Neutrophil (primary cell): Measurements from ENCODE around the gene MBD6.
"Not testable (repeated sequence)": the region's sequence is repeated elsewhere in the genome, so short reads cannot be mapped to it uniquely, and the experiment has no call there.

Experiments used
- H3K27ac ChIP-seq: fragments of 200-600 bp; sonication (generic); 2 replicates; pipeline ENCODE4 v1.5.1; 2016; ENCODE audit warnings: mild to moderate bottlenecking, moderate library complexity
- H3K27me3 ChIP-seq: fragments of 200-600 bp; sonication (generic); 2 replicates; pipeline ENCODE4 v1.6.0; 2016; ENCODE audit warnings: mild to moderate bottlenecking
- H3K36me3 ChIP-seq: fragments of 200-600 bp; sonication (generic); 2 replicates; pipeline ENCODE4 v1.5.1; 2017
- H3K4me1 ChIP-seq, 2 experiments: fragments of 200-600 bp in 1 of 2; sonication (generic) in 1 of 2; 1 replicate in 1 of 2; 2 replicates in 1 of 2; pipeline versions ENCODE4 v1.5.1 to v1.6.1; 2013 to 2016; ENCODE audit warnings: low read depth in 1 of 2, low read length in 1 of 2, mild to moderate bottlenecking in 1 of 2, moderate library complexity in 1 of 2; ENCODE audit not compliant: control insufficient read depth in 1 of 2, insufficient read depth in 1 of 2
- H3K4me3 ChIP-seq, 2 experiments: fragments of 200-600 bp in 1 of 2; sonication (generic) in 1 of 2; 1 replicate in 1 of 2; 2 replicates in 1 of 2; pipeline ENCODE4 v1.5.1; 2013 to 2016; ENCODE audit warnings: low read depth in 1 of 2, low read length in 1 of 2, mild to moderate bottlenecking in 1 of 2, moderate library complexity in 1 of 2
- H3K9me3 ChIP-seq: fragments of 200-600 bp; sonication (generic); 2 replicates; pipeline ENCODE4 v1.5.1; 2016
- CTCF ChIP-seq: fragments of 200-600 bp; sonication (generic); IDR thresholded peaks from 2 replicates; pipeline ENCODE4 v1.5.1; 2016; ENCODE audit warnings: antibody characterized with exemption

MBD6 gene

GRCh38 chr12:57490126-57490525 lies 32.5 kb upstream of the MBD6 start:
- Histone ChIP-seq H3K4me3 (no peak overlapping the region), H3K4me1 (peaks cover 19% of the 10 kb centered on the region in 2 experiments), H3K36me3 (peaks cover 50% of the 10 kb centered on the region), H3K9me3 (no peaks in the 10 kb centered on the region), H3K27me3 (no peaks in the 10 kb centered on the region), H3K27ac (no peak overlapping the region)
- TF ChIP-seq CTCF: no peak

GRCh38 chr12:57491393-57492280 lies 31.0 kb upstream of the MBD6 start:
- Histone ChIP-seq H3K4me1 (peaks cover 19% of the 10 kb centered on the region in 2 experiments), H3K27me3 (no peaks in the 10 kb centered on the region), H3K4me3 (no peak overlapping the region), H3K9me3 (no peaks in the 10 kb centered on the region), H3K36me3 (peaks cover 61% of the 10 kb centered on the region), H3K27ac (no peak overlapping the region)
- no peak for TF ChIP-seq CTCF

- not testable (repeated sequence) for H3K27ac ChIP-seq, H3K27me3 ChIP-seq, H3K4me1 ChIP-seq, H3K9me3 ChIP-seq, H3K4me3 ChIP-seq
- H3K36me3 ChIP-seq: peaks cover 71% of the 10 kb centered on the region
Observed at GRCh38 chr12:57495051-57495701, 27.4 kb upstream of the MBD6 start.

GRCh38 chr12:57496822-57497221 lies 25.8 kb upstream of the MBD6 start:
- Histone ChIP-seq H3K4me3 (no peak overlapping the region), H3K36me3 (peaks cover 71% of the 10 kb centered on the region), H3K4me1 (peaks cover 16 to 18% of the 10 kb centered on the region in 2 experiments), H3K9me3 (no peaks in the 10 kb centered on the region), H3K27me3 (no peaks in the 10 kb centered on the region), H3K27ac (no peak overlapping the region)
- no peak for TF ChIP-seq CTCF

GRCh38 chr12:57497223-57498131 lies 25.1 kb upstream of the MBD6 start:
- no peaks in the 10 kb centered on the region for H3K27me3 ChIP-seq
- no peaks in the 10 kb centered on the region for H3K9me3 ChIP-seq
- H3K4me1 ChIP-seq: peaks cover 16 to 18% of the 10 kb centered on the region in 2 experiments
- no peak for TF ChIP-seq CTCF
- peak overlapping the region; percentile 35 for H3K27ac ChIP-seq
- peaks cover 71% of the 10 kb centered on the region for H3K36me3 ChIP-seq
- no peak overlapping the region for H3K4me3 ChIP-seq
